ENCODE results near the gene CD300H. TPM values are rescaled to one million over a fixed set of nuclear protein-coding genes. Genes with fewer than 3 reads are reported as not detected.
"Not testable (repeated sequence)": the region's sequence is repeated elsewhere in the genome, so short reads cannot be mapped to it uniquely, and the experiment has no call there.

CD300H gene
- total RNA-seq, 1 experiment from 2014 or later, result not detected

DNA sequence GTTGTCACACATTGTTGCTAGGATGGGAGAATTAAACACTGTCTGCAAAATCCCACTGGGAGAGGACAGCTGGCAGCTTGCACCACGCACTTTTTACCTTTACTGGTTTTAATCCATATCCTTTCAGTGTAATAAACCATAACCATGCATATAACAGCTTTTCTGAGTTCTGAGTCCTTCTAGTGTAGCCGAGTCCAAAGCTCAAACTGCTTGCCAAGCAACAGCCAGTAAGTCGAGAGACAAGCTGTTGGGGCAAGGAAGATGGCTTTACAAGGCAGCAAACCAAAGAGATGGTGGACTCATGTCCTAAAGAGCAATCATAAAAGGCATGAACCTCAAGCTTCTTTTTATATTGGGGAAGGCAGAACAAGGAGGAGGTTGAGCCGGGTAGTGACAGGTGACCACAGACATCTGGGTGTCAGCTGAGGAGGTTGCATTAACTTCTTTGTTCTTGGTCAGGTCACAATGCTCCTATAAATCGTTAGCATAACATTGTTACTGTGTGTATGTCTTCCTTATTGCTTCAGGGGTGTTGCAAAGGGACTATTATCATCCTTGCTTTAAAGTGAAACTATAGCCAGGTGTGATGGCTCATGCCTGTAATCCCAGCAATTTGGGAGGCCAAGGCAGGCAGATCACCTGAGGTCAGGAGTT, 7.3 kb upstream of the CD300H start:
- ATAC-seq, result no peak
- POLR2A ChIA-PET, result no interaction called here

GRCh38 chr17:74573635-74574034, 6.3 kb upstream of the CD300H start:
- H3K9ac ChIP-seq (ENCODE audit: low read length); H2AFZ ChIP-seq (ENCODE audit: low read depth, low read length, poor library complexity, severe bottlenecking); RAD21 ChIA-PET (ENCODE audit: low non-redundant PET in 1 of 2, low total read pairs in 2 of 2, uncharacterized antibody in 2 of 2, unreplicated experiment in 2 of 2); H3K4me3 ChIP-seq (replicated peaks in 1 of 2; ENCODE audit: low read depth in 1 of 2, low read length in 2 of 2); ATAC-seq; BruUV-seq (replicated peaks); H3K36me3 ChIP-seq (ENCODE audit: control insufficient read depth in 1 of 2, insufficient read depth in 2 of 2, low read length in 2 of 2); H3K27ac ChIP-seq (ENCODE audit: low read depth, low read length); intact Hi-C loops (cut with micrococcal nuclease); H3K79me2 ChIP-seq (ENCODE audit: insufficient read depth, low read length); H3K9me3 ChIP-seq (ENCODE audit: control insufficient read depth in 1 of 2, insufficient read depth in 1 of 2, low read depth in 1 of 2, low read length in 2 of 2); H3K4me2 ChIP-seq (ENCODE audit: low read length); H4K20me1 ChIP-seq (ENCODE audit: insufficient read depth); H3K9me2 ChIP-seq (ENCODE audit: insufficient read depth); POLR2A ChIA-PET; DNase-seq (ENCODE audit: low read depth, low spot score): not testable (repeated sequence)
- CTCF ChIA-PET, result interaction anchor here (0.9 to 1.6 kb wide), 2 partner anchors 7 to 206 kb away, joined by 3 to 10 read pairs; no protein-coding TSS in a partner anchor
- Histone ChIP-seq H3K4me1 (ENCODE audit: control insufficient read depth in 1 of 2, insufficient read depth in 2 of 2, low read length in 2 of 2) (peaks cover 14 to 18% of the 10 kb centered on the region in 2 experiments), H3K27me3 (ENCODE audit: insufficient read depth, low read length) (peaks cover 25% of the 10 kb centered on the region)

More for the DNA sequence above, 7.3 kb upstream of the CD300H start:
- H3K9me2 ChIP-seq (ENCODE audit: insufficient read depth), result no peaks in the 10 kb centered on the region
- CTCF ChIA-PET, result interaction anchor here (0.7 to 1.6 kb wide), 5 partner anchors 8 to 207 kb away, joined by 3 to 10 read pairs (median 3); no protein-coding TSS in a partner anchor
- intact Hi-C loops (cut with micrococcal nuclease), result no loop called here
- no peaks in the 10 kb centered on the region for H4K20me1 ChIP-seq (ENCODE audit: insufficient read depth)
- RAD21 ChIA-PET (ENCODE audit: low non-redundant PET in 1 of 2, low total read pairs in 2 of 2, uncharacterized antibody in 2 of 2, unreplicated experiment in 2 of 2), result no interaction called here
- peaks cover 4 to 8% of the 10 kb centered on the region in 2 experiments for H3K4me1 ChIP-seq (ENCODE audit: control insufficient read depth in 1 of 2, insufficient read depth in 2 of 2, low read length in 2 of 2)
- no peaks in the 10 kb centered on the region for H3K79me2 ChIP-seq (ENCODE audit: insufficient read depth, low read length)
- peaks cover 31% of the 10 kb centered on the region for H3K27me3 ChIP-seq (ENCODE audit: insufficient read depth, low read length)
- BruUV-seq (replicated peaks), result no TSS peak
- H3K36me3 ChIP-seq (ENCODE audit: control insufficient read depth in 1 of 2, insufficient read depth in 2 of 2, low read length in 2 of 2), result no peaks in the 10 kb centered on the region
- no peak overlapping the region for H3K27ac ChIP-seq (ENCODE audit: low read depth, low read length)
- no peak overlapping the region for H3K4me3 ChIP-seq (replicated peaks in 1 of 2; ENCODE audit: low read depth in 1 of 2, low read length in 2 of 2)
- no peaks in the 10 kb centered on the region for H3K9me3 ChIP-seq (ENCODE audit: control insufficient read depth in 1 of 2, insufficient read depth in 1 of 2, low read depth in 1 of 2, low read length in 2 of 2)
- no peak for DNase-seq (ENCODE audit: low read depth, low spot score)
- TF ChIP-seq MAX (IDR thresholded peaks at IDR 0.05) (no peak), ZNF274 (IDR thresholded peaks at IDR 0.05; ENCODE audit: low read depth, low read length) (no peak), TCF7L2 (IDR thresholded peaks at IDR 0.05; ENCODE audit: borderline replicate concordance, extremely low read depth, insufficient read depth, insufficient read length) (no peak), FOSL1 (IDR thresholded peaks at IDR 0.05; ENCODE audit: low read depth) (no peak), CEBPB (IDR thresholded peaks at IDR 0.05; ENCODE audit: low read depth) (no peak), SIN3A (IDR thresholded peaks at IDR 0.05; ENCODE audit: low read depth) (no peak), RAD21 (IDR thresholded peaks at IDR 0.05; ENCODE audit: low read depth) (no peak), POLR2A (IDR thresholded peaks at IDR 0.05; ENCODE audit: borderline replicate concordance, extremely low read depth, insufficient read depth, insufficient read length) (no peak), SRF (IDR thresholded peaks at IDR 0.05; ENCODE audit: low read depth) (no peak), EZH2 (IDR thresholded peaks at IDR 0.05) (no peak), SP1 (IDR thresholded peaks at IDR 0.05; ENCODE audit: low read depth) (no peak), ELF1 (IDR thresholded peaks at IDR 0.05; ENCODE audit: borderline replicate concordance, low read depth) (no peak), POLR2AphosphoS5 (IDR thresholded peaks at IDR 0.05; ENCODE audit: low read depth, low read length) (no peak)
- TF ChIP-seq, protein P1, sequence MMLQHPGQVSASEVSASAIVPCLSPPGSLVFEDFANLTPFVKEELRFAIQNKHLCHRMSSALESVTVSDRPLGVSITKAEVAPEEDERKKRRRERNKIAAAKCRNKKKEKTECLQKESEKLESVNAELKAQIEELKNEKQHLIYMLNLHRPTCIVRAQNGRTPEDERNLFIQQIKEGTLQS (IDR thresholded peaks at IDR 0.05), result no peak
- TF ChIP-seq, protein P2, sequence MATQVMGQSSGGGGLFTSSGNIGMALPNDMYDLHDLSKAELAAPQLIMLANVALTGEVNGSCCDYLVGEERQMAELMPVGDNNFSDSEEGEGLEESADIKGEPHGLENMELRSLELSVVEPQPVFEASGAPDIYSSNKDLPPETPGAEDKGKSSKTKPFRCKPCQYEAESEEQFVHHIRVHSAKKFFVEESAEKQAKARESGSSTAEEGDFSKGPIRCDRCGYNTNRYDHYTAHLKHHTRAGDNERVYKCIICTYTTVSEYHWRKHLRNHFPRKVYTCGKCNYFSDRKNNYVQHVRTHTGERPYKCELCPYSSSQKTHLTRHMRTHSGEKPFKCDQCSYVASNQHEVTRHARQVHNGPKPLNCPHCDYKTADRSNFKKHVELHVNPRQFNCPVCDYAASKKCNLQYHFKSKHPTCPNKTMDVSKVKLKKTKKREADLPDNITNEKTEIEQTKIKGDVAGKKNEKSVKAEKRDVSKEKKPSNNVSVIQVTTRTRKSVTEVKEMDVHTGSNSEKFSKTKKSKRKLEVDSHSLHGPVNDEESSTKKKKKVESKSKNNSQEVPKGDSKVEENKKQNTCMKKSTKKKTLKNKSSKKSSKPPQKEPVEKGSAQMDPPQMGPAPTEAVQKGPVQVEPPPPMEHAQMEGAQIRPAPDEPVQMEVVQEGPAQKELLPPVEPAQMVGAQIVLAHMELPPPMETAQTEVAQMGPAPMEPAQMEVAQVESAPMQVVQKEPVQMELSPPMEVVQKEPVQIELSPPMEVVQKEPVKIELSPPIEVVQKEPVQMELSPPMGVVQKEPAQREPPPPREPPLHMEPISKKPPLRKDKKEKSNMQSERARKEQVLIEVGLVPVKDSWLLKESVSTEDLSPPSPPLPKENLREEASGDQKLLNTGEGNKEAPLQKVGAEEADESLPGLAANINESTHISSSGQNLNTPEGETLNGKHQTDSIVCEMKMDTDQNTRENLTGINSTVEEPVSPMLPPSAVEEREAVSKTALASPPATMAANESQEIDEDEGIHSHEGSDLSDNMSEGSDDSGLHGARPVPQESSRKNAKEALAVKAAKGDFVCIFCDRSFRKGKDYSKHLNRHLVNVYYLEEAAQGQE (IDR thresholded peaks at IDR 0.05; ENCODE audit: low read depth), result no peak
- no peak overlapping the region for H3K9ac ChIP-seq (ENCODE audit: low read length)
- H2AFZ ChIP-seq (ENCODE audit: low read depth, low read length, poor library complexity, severe bottlenecking), result no peak overlapping the region
- no peak overlapping the region for H3K4me2 ChIP-seq (ENCODE audit: low read length)

Data from HCT116 (cell line).